CD4-positive, CD25-positive, alpha-beta regulatory T cell (primary cell): Measurements from ENCODE around the gene DNA2. TPM values are rescaled to one million over a fixed set of nuclear protein-coding genes. Genes with fewer than 3 reads are reported as not detected.
"Not testable (repeated sequence)": the region's sequence is repeated elsewhere in the genome, so short reads cannot be mapped to it uniquely, and the experiment has no call there.

Experiments used
- ATAC-seq, 2 donors: fragments of 150-1000 bp; cut with Tn5 transposase; one replicate each; pipeline ENCODE4 v1.10.0; 2021; ENCODE audit warnings: low read depth in 2 of 2, moderate number of reproducible peaks in 2 of 2, moderate library complexity in 1 of 2
- DNase-seq, 3 donors: peaks; one replicate each; pipeline versions ENCODE4 v3.0.0 to v3.0.0-alpha.2; 2012 to 2022; ENCODE audit warnings: mixed read lengths in 1 of 3
- H3K27ac ChIP-seq: one replicate; pipeline ENCODE4 v1.7.0; 2013; ENCODE audit warnings: mild to moderate bottlenecking, low read length; ENCODE audit not compliant: insufficient read depth, poor library complexity, severe bottlenecking
- H3K27me3 ChIP-seq: one replicate; pipeline ENCODE4 v1.7.0; 2013; ENCODE audit warnings: low read length; ENCODE audit not compliant: control insufficient read depth, insufficient read depth
- H3K36me3 ChIP-seq: one replicate; pipeline ENCODE4 v1.7.0; 2013; ENCODE audit warnings: mild to moderate bottlenecking, low read length, moderate library complexity; ENCODE audit not compliant: control insufficient read depth, insufficient read depth
- H3K4me1 ChIP-seq: 2 replicates; pipeline ENCODE4 v1.7.0; 2013; ENCODE audit warnings: mild to moderate bottlenecking, low read length; ENCODE audit not compliant: insufficient read depth, control insufficient read depth, poor library complexity, severe bottlenecking
- H3K4me3 ChIP-seq: one replicate; pipeline ENCODE4 v1.7.0; 2013; ENCODE audit warnings: low read depth, mild to moderate bottlenecking, low read length, moderate library complexity
- H3K9me3 ChIP-seq, 2 experiments: 1 replicate in 1 of 2; 2 replicates in 1 of 2; pipeline ENCODE4 v1.7.0; 2013; ENCODE audit warnings: low read length in 2 of 2, mild to moderate bottlenecking in 1 of 2, moderate library complexity in 1 of 2; ENCODE audit not compliant: control insufficient read depth in 2 of 2
- H3K27ac Mint-ChIP-seq, 3 donors: one replicate each; pipeline ENCODE4 v1.8.0; 2020 to 2022; ENCODE audit warnings: mild to moderate bottlenecking in 3 of 3, mixed read lengths in 3 of 3, moderate library complexity in 2 of 3
- H3K27me3 Mint-ChIP-seq: one replicate; pipeline ENCODE4 v1.8.0; 2022; ENCODE audit warnings: mild to moderate bottlenecking, mixed read lengths
- H3K36me3 Mint-ChIP-seq: one replicate; pipeline ENCODE4 v1.8.0; 2020; ENCODE audit warnings: mixed read lengths
- H3K4me1 Mint-ChIP-seq, 4 donors: one replicate each; pipeline ENCODE4 v1.8.0; 2020 to 2022; ENCODE audit warnings: mixed read lengths in 4 of 4, mild to moderate bottlenecking in 1 of 4
- H3K4me3 Mint-ChIP-seq, 4 donors: one replicate each; pipeline ENCODE4 v1.8.0; 2020 to 2022; ENCODE audit warnings: mild to moderate bottlenecking in 4 of 4, mixed read lengths in 4 of 4, moderate library complexity in 3 of 4
- H3K9me3 Mint-ChIP-seq, 7 donors: one replicate each; pipeline ENCODE4 v1.8.0; 2020 to 2022; ENCODE audit warnings: mixed read lengths in 7 of 7, mild to moderate bottlenecking in 3 of 7, moderate library complexity in 2 of 7
- polyA plus RNA-seq, 4 donors: library from polyadenylated mRNA; unstranded; fragments of 300-500 nt; fragmentation: Illumina TruSeq; gene quantifications; one replicate each; pipeline ENCODE4 v1.2.3, GENCODE V29; 2021
- total RNA-seq: library from RNA; stranded (reverse); gene quantifications from one replicate; pipeline ENCODE4 v1.2.3, GENCODE V29; 2022

DNA2 gene, protein sequence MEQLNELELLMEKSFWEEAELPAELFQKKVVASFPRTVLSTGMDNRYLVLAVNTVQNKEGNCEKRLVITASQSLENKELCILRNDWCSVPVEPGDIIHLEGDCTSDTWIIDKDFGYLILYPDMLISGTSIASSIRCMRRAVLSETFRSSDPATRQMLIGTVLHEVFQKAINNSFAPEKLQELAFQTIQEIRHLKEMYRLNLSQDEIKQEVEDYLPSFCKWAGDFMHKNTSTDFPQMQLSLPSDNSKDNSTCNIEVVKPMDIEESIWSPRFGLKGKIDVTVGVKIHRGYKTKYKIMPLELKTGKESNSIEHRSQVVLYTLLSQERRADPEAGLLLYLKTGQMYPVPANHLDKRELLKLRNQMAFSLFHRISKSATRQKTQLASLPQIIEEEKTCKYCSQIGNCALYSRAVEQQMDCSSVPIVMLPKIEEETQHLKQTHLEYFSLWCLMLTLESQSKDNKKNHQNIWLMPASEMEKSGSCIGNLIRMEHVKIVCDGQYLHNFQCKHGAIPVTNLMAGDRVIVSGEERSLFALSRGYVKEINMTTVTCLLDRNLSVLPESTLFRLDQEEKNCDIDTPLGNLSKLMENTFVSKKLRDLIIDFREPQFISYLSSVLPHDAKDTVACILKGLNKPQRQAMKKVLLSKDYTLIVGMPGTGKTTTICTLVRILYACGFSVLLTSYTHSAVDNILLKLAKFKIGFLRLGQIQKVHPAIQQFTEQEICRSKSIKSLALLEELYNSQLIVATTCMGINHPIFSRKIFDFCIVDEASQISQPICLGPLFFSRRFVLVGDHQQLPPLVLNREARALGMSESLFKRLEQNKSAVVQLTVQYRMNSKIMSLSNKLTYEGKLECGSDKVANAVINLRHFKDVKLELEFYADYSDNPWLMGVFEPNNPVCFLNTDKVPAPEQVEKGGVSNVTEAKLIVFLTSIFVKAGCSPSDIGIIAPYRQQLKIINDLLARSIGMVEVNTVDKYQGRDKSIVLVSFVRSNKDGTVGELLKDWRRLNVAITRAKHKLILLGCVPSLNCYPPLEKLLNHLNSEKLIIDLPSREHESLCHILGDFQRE
- total RNA-seq (6.9 TPM), polyA plus RNA-seq (1 to 10 TPM in 1 of 4 donors, under 1 TPM in 3; 0.27 to 1.7 (median 0.72) TPM)

DNA sequence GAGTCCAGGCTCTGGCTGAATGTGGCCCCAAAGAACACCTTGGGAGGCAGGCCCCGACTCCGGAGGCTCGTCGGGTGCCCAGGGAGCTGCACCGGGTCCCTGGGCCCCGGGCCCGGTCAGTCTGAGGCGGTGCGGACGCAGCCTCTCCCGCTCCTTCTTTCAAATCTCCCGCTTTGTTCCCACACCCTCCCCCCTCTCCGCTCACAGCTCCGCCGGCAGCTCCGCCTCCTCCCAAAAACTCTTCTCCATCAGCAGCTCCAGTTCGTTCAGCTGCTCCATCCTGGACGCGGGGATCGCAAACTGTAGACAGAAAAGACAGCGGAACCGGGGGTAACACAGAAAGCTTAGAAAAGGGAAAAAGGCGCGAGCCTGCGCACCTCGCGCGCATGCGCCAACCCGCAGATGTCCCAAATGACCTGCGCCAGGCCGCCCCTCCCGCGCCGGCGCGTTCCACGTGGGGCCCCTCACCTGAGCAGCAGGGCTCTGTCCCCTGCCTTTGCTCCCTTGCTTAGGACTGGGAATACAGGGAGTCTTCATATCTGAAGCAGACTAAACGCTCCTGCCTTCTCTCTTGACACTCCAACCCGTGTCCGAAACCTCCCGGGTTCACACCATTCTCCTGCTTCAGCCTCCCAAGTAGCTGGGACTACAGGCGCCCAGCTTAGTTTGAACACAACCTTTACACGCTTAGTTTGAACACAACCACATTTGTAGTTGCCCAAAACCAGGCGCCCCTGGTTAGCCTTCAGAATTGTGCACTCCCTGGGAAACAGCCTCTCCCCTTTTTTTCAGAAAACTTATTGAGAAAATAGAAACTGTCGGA is at the start of gene DNA2:
DNA2 (minus strand) TSS at position 388 of the 823 bp plus-strand sequence; CDS start at position 279, 109 bp downstream.
- no peak within 1 kb of the TSS for H3K27ac ChIP-seq
- peaks cover 7 to 34% (median 22%) of the 10 kb centered on the region in 4 donors for H3K4me1 Mint-ChIP-seq
- H3K4me3 ChIP-seq: peak within 1 kb of the TSS; percentile 83
- no peaks in the 10 kb centered on the region for H3K27me3 Mint-ChIP-seq
- no peaks in the 10 kb centered on the region for H3K36me3 Mint-ChIP-seq
- ATAC-seq (peak; percentile 74), DNase-seq (peak; percentile 59 to 85 (median 68))
- H3K4me1 ChIP-seq: peaks cover 5% of the 10 kb centered on the region
- H3K4me3 Mint-ChIP-seq: peak within 1 kb of the TSS; percentile 87 to 99 (median 98)
- peak within 1 kb of the TSS; percentile 74 to 95 (median 95) for H3K27ac Mint-ChIP-seq
- no peaks in the 10 kb centered on the region for H3K9me3 Mint-ChIP-seq
- H3K27me3 ChIP-seq: no peaks in the 10 kb centered on the region
- no peaks in the 10 kb centered on the region for H3K36me3 ChIP-seq
- H3K9me3 ChIP-seq: no peaks in the 10 kb centered on the region

DNA sequence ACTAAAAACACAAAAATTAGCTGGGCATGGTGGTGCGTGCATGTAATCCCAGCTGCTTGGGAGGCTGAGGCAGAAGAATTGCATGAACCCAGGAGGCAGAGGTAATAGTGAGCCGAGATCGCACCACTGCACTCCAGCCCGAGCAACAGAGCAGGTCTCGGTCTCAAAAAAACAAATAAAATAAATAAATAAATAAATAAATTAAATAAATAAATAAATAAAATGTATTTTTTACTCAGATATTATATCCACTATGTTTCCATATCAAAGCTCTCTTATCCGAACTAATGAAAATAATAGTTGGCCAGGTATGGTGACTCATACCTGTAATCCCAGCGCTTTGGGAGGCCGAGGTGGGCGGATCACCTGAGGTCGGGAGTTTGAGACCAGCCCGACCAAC is 46.8 kb upstream of the DNA2 start:
- not testable (repeated sequence) for H3K27ac ChIP-seq, H3K27me3 ChIP-seq, DNase-seq, H3K9me3 Mint-ChIP-seq, H3K27ac Mint-ChIP-seq, H3K4me3 Mint-ChIP-seq, H3K4me1 ChIP-seq, H3K4me3 ChIP-seq, ATAC-seq, H3K27me3 Mint-ChIP-seq, H3K36me3 ChIP-seq, H3K9me3 ChIP-seq
- H3K4me1 Mint-ChIP-seq: peaks cover 5 to 15% (median 9%) of the 10 kb centered on the region in 4 donors
- H3K36me3 Mint-ChIP-seq: peaks cover 10% of the 10 kb centered on the region

DNA sequence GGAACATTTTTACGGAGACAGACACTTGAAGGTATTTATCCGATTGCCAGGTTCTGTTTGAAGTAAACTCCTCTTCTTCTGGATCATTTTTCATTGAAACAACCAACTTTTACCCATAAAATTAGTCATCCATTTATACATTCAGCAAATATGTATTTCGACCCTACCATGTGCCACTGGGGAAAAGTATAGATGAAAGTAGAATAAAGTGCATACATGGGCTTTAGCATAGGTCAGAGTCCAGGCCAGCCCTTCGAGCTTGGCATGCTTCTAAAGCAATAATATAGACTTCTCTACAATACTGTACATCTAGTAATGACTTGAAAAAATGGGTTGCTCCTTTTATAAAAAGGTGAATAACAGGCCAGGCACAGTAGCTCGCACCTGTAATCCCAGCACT is 45.4 kb upstream of the DNA2 start:
- Mint-ChIP-seq H3K9me3 (no peaks in the 10 kb centered on the region), H3K27me3 (no peaks in the 10 kb centered on the region), H3K36me3 (peaks cover 10% of the 10 kb centered on the region), H3K4me1 (peaks cover 2 to 15% (median 6%) of the 10 kb centered on the region in 4 donors), H3K27ac (peak overlapping the region in 1 of 3 donors; percentile 5), H3K4me3 (no peak overlapping the region)
- Histone ChIP-seq H3K36me3 (peaks cover 9% of the 10 kb centered on the region), H3K27me3 (no peaks in the 10 kb centered on the region), H3K9me3 (no peaks in the 10 kb centered on the region), H3K4me3 (no peak overlapping the region), H3K4me1 (no peaks in the 10 kb centered on the region), H3K27ac (no peak overlapping the region)
- DNase-seq (no peak), ATAC-seq (no peak)

DNA sequence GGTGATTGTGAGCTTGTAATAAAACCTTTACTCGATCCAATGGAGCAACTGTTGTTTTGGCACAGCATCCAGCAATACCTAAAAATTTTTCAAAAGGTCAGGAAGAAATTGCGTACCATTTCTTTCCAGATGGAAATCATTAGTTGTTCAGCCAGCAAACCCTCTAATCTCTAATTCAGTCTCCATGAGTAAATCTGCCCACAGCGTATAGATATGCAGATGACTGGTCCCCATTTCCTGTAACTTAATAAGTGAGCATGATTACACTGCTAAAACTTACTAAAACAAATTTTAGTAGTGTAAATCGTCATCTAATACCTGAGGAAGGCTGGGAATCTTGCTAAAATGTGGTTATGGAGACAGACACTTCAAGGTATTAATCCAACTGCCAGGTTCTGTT is 45.0 kb upstream of the DNA2 start:
- Mint-ChIP-seq H3K36me3 (peaks cover 10% of the 10 kb centered on the region), H3K27me3 (no peaks in the 10 kb centered on the region), H3K4me3 (no peak overlapping the region), H3K9me3 (no peaks in the 10 kb centered on the region), H3K4me1 (peaks cover 0 to 15% (median 5%) of the 10 kb centered on the region in 4 donors), H3K27ac (no peak overlapping the region)
- Histone ChIP-seq H3K4me1 (no peaks in the 10 kb centered on the region), H3K4me3 (no peak overlapping the region), H3K27me3 (no peaks in the 10 kb centered on the region), H3K36me3 (peaks cover 9% of the 10 kb centered on the region), H3K9me3 (no peaks in the 10 kb centered on the region), H3K27ac (no peak overlapping the region)
- no peak for ATAC-seq
- DNase-seq: no peak

DNA sequence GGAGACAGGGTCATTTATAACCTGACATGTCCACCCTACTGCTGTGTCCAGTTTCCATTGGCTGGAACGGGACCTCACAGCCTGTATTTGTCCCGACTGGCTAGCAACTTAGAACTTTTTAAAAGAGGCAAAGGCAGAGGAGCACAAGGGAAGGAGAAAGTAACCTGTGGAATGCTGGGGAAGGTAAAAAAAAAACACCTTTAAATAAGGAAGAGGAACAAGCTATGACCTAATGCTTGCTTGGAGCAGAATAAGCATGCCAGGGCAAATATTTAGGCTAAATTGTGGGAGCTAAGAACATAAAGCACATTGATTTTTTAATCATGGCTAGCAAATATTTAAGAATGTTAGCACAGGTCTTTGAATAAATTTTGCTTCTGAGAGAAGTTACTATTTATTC is 44.4 kb upstream of the DNA2 start:
- not testable (repeated sequence) for H3K27me3 ChIP-seq, H3K4me3 ChIP-seq, H3K27me3 Mint-ChIP-seq, H3K9me3 ChIP-seq, H3K27ac ChIP-seq, H3K9me3 Mint-ChIP-seq, ATAC-seq, DNase-seq, H3K4me1 ChIP-seq, H3K4me3 Mint-ChIP-seq, H3K36me3 ChIP-seq
- Mint-ChIP-seq H3K36me3 (peaks cover 14% of the 10 kb centered on the region), H3K27ac (peak overlapping the region in 1 of 3 donors; percentile 55), H3K4me1 (peaks cover 0 to 15% (median 5%) of the 10 kb centered on the region in 4 donors)

DNA sequence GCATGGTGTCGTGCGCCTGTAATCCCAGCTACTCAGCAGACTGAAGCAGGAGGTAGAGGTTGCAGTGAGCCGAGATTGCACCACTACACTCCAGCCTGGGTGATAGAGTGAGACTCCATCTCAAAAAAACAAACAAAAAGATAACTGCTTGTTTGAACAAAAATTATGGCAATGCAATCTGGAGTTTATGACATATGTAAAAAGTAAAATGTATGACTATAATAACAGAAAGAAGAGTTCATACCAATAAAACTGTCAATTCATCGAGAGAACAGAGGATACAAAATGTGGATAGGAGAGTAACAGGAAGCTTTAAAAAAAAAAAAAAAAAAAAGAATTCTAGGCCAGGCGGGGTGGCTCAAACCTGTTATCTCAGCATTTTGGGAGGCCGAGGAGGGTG is 36.3 kb upstream of the DNA2 start:
- H3K36me3 ChIP-seq: peaks cover 6% of the 10 kb centered on the region
- Mint-ChIP-seq H3K9me3 (no peaks in the 10 kb centered on the region), H3K36me3 (peaks cover 13% of the 10 kb centered on the region), H3K4me3 (no peak overlapping the region), H3K27me3 (no peaks in the 10 kb centered on the region), H3K27ac (no peak overlapping the region), H3K4me1 (no peaks in the 10 kb centered on the region)
- ATAC-seq (no peak), DNase-seq (no peak)
- no peak overlapping the region for H3K4me3 ChIP-seq
- no peaks in the 10 kb centered on the region for H3K27me3 ChIP-seq
- H3K4me1 ChIP-seq: no peaks in the 10 kb centered on the region
- H3K9me3 ChIP-seq: no peaks in the 10 kb centered on the region
- H3K27ac ChIP-seq: no peak overlapping the region

DNA sequence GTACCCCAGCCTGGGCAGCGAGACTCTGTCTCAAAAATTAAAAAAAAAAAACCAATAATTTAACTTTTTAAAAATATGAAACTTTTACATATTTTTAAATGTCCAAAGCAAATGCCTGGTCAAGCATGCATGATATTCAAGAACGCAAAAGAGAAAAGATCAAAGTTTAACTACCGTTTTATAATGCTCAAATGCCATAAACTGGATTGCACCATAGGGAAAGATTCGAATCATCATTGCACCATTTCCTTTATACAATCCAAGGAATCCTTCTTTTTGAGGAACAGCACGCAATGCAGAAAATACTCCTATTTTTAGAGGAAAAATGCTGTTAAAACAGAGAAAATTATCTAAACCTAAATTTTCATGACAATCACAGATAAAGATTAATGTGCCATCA is 34.6 kb upstream of the DNA2 start:
- Histone ChIP-seq H3K9me3 (no peaks in the 10 kb centered on the region), H3K27me3 (no peaks in the 10 kb centered on the region), H3K27ac (no peak overlapping the region), H3K4me1 (no peaks in the 10 kb centered on the region), H3K4me3 (no peak overlapping the region), H3K36me3 (peaks cover 6% of the 10 kb centered on the region)
- Mint-ChIP-seq H3K27ac (no peak overlapping the region), H3K4me3 (no peak overlapping the region), H3K4me1 (no peaks in the 10 kb centered on the region), H3K27me3 (no peaks in the 10 kb centered on the region), H3K9me3 (no peaks in the 10 kb centered on the region), H3K36me3 (peaks cover 14% of the 10 kb centered on the region)
- DNase-seq (no peak), ATAC-seq (no peak)
